Tibial nerve (tissue), 4 donors: ENCODE results near the gene DBNDD1. TPM values are rescaled to one million over a fixed set of nuclear protein-coding genes. Genes with fewer than 3 reads are reported as not detected.

ENCODE experiments used
- DNase-seq, 2 donors: peaks; one replicate each; pipeline ENCODE4 v3.0.0-alpha.2; 2019; ENCODE audit warnings: low spot score in 2 of 2
- H3K27ac ChIP-seq, 4 donors: fragments of 200-600 bp; sonication (generic) in 3 of 4; one replicate each; pipeline ENCODE4 v1.5.1; 2017 to 2019; ENCODE audit warnings: mild to moderate bottlenecking in 1 of 4
- H3K27me3 ChIP-seq, 2 donors: fragments of 200-600 bp; sonication (generic) in 1 of 2; one replicate each; pipeline versions ENCODE4 v1.5.1 to v1.6.0; 2017 to 2019
- H3K36me3 ChIP-seq, 3 donors: fragments of 200-600 bp; sonication (generic); one replicate each; pipeline ENCODE4 v1.5.1; 2018 to 2019
- H3K4me1 ChIP-seq, 4 donors: fragments of 200-600 bp; sonication (generic) in 3 of 4; one replicate each; pipeline ENCODE4 v1.5.1; 2017 to 2019
- H3K4me3 ChIP-seq, 4 donors: fragments of 200-600 bp; sonication (generic) in 3 of 4; one replicate each; pipeline ENCODE4 v1.5.1; 2017 to 2019; ENCODE audit warnings: mild to moderate bottlenecking in 1 of 4, moderate library complexity in 1 of 4
- H3K9me3 ChIP-seq, 4 donors: fragments of 200-600 bp; sonication (generic) in 3 of 4; one replicate each; pipeline ENCODE4 v1.5.1; 2017 to 2019
- EP300 ChIP-seq, 2 donors: sonication (generic); formaldehyde crosslinking; IDR thresholded peaks; one replicate each; pipeline ENCODE4 v1.6.1; 2017; ENCODE audit warnings: antibody characterized with exemption in 2 of 2, mild to moderate bottlenecking in 1 of 2
- POLR2A ChIP-seq, 2 donors: fragments of 450-650 bp; IDR thresholded peaks; one replicate each; pipeline ENCODE4 v1.6.1; 2017; ENCODE audit warnings: antibody characterized with exemption in 2 of 2, mild to moderate bottlenecking in 2 of 2, moderate library complexity in 2 of 2
- WGBS, 2 donors: methylation state at CpG; one replicate each; pipeline ENCODE4 v1.1.5; 2018; 5-methylcytosine and 5-hydroxymethylcytosine counted together
- total RNA-seq, 4 donors: library from RNA; depleted of rRNA; stranded (reverse); fragments of >200 nt; gene quantifications; one replicate each; pipeline ENCODE4 v1.1.0, GENCODE V29; 2016
- TF ChIP-seq, protein P1 (sequence below), 5 experiments: fragments of 200-600 bp in 3 of 5; fragments of 450-650 bp in 2 of 5; sonication (generic) in 3 of 5; IDR thresholded peaks; one replicate each; pipeline ENCODE4 v1.5.1; 2016 to 2019; ENCODE audit warnings: antibody characterized with exemption in 5 of 5, mild to moderate bottlenecking in 3 of 5, moderate library complexity in 2 of 5

Gene DBNDD1
- total RNA-seq, 4 donors from 2014 or later, result 0.42 to 2.6 (median 1.3) TPM

DNA sequence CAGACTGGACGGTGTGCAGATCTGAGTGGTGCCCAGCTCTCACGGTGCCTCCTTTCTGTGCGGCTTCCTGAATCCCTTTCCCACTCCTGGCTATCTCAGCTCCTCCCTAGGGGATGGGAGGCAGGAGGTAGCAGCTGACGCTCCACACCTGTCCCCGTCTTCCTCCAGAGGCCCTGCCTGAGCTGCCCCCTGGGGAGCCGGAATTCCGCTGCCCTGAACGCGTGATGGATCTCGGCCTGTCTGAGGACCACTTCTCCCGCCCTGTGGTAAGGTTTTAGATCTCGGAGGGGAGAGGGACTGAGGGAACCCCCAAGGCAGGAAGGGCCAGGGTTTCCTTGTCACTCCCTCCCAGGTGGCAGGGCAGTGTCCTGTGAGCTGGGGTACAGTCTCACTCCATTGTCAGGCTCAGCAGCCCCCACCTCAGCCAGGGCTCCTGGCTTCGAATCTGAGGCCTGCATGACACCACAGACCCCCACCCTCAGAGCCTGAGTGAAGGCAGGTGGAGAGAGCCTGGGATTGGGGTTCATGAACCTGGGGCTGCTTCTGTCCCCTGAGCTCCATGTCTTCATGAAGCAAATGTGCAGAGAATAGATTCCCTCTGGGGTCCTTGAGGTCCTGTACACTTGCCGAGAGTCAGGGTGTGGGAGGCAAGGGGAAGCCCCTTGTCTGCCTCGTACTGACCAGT is 64.1 kb downstream of the DBNDD1 start:
- H3K9me3 ChIP-seq, result no peaks in the 10 kb centered on the region
- WGBS, 2 donors, result 86 to 90% methylated on average over 13 to 15 of the region's 15 CpGs
- no peak overlapping the region for H3K4me3 ChIP-seq
- DNase-seq, result no peak
- H3K27me3 ChIP-seq, result no peaks in the 10 kb centered on the region
- TF ChIP-seq POLR2A (IDR thresholded peaks at IDR 0.05) (no peak), EP300 (IDR thresholded peaks at IDR 0.05) (no peak)
- TF ChIP-seq, protein P1, sequence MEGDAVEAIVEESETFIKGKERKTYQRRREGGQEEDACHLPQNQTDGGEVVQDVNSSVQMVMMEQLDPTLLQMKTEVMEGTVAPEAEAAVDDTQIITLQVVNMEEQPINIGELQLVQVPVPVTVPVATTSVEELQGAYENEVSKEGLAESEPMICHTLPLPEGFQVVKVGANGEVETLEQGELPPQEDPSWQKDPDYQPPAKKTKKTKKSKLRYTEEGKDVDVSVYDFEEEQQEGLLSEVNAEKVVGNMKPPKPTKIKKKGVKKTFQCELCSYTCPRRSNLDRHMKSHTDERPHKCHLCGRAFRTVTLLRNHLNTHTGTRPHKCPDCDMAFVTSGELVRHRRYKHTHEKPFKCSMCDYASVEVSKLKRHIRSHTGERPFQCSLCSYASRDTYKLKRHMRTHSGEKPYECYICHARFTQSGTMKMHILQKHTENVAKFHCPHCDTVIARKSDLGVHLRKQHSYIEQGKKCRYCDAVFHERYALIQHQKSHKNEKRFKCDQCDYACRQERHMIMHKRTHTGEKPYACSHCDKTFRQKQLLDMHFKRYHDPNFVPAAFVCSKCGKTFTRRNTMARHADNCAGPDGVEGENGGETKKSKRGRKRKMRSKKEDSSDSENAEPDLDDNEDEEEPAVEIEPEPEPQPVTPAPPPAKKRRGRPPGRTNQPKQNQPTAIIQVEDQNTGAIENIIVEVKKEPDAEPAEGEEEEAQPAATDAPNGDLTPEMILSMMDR (IDR thresholded peaks at IDR 0.05), result no peak
- H3K4me1 ChIP-seq, result peaks cover 0 to 1% (median 0%) of the 10 kb centered on the region in 4 donors
- peaks cover 0 to 73% (median 0%) of the 10 kb centered on the region in 3 donors for H3K36me3 ChIP-seq
- H3K27ac ChIP-seq, result no peak overlapping the region

Other genes starting within 250 kb of the DBNDD1 start
- 1 to 10 TPM in 3 of 4 donors, under 1 TPM in 1; 0.98 to 7.8 (median 1.6) TPM for gene FANCA, start 202.8 kb downstream of the DBNDD1 start, total RNA-seq
- 1 to 10 TPM in 3 of 4 donors, not detected in 1; 1.1 to 7.2 (median 3.1) TPM for gene SPIRE2, start 191.0 kb downstream of the DBNDD1 start, total RNA-seq
- gene TCF25, start 145.9 kb downstream of the DBNDD1 start, total RNA-seq, result 100 to 1,000 TPM; 181 to 350 (median 290) TPM
- 10 to 100 TPM in 1 of 4 donors, 1 to 10 TPM in 3; 3.3 to 15.7 (median 6.9) TPM for gene MC1R, start 100.6 kb downstream of the DBNDD1 start, total RNA-seq
- gene TUBB3, start 96.1 kb downstream of the DBNDD1 start, total RNA-seq, result 10 to 100 TPM in 1 of 4 donors, 1 to 10 TPM in 1, under 1 TPM in 1, not detected in 1; 0.59 to 12.0 (median 3.5) TPM
- 100 to 1,000 TPM in 2 of 4 donors, 10 to 100 TPM in 2; 60.9 to 144 (median 96.6) TPM for gene DEF8, start 70.7 kb downstream of the DBNDD1 start, total RNA-seq
- not detected for gene PRDM7, start 57.9 kb upstream of the DBNDD1 start, total RNA-seq